GM18526 (cell line): Measurements from ENCODE around the gene SYT1.

ENCODE experiments used
- POLR2A ChIP-seq: IDR thresholded peaks from 3 replicates; pipeline ENCODE4 v1.6.1; 2011; ENCODE audit not compliant: insufficient read length; ENCODE audit errors: extremely low read depth

Gene SYT1

DNA sequence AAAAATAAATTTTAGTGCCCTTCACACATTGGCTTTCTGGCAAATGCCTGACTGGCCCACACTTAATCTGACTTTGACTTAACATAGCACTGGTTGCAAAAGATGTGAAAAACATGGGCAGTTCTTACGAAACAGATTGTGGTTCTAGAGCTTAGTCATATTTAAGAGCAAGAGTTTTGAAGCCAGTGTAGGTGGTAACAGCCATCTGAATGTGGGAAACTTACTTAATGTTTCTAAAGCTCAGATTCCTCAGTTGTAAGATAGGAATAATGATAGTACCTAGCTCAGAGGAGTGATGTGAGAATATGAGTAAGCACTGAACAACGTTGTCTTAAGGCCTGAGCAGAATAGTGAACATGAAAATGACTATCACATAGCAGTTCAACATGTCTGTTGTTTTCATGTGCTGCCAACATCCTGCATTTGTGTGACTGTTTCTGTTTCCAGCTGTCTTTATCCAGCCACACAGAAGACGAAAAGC, 262.7 kb downstream of the SYT1 start:
- no peak for TF ChIP-seq POLR2A

DNA sequence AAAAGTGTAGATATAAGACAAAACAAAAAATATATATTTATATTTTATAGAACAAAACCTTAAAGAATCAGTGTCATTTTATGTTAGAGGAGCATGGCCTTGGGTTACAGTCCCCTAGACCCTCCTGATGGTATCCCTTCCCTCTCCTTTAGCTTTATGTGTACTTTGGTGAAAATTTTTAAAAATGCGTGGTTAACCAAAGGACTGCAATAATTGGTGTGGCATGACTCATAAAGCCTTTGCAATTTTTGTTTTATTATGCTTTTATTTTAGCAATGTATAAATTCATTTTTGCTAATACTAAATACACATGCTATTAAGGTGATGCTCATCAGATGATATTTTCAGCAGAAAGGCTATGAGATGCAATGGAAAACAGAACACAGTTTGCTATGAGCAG, 264.4 kb downstream of the SYT1 start:
- TF ChIP-seq POLR2A = no peak

DNA sequence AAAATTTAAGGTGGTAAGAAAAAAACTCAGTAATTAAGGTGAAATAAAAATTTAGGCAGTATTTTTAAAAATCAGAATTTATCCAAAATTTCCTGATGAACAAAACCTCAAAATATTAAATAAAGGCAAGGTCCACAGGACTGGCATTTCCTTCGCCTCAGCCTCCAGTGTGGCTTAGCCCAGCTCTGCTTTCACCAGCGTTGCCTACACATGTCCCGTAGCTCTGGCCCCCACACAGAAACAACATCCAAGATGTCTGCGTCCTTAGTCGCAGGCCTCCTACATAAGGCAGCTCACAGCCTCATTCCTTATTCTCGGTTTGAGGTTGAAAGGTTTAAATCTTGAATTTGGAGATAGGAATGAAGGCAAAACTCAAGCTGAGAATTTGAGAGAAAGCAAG, 274.3 kb downstream of the SYT1 start:
- TF ChIP-seq POLR2A = no peak

DNA sequence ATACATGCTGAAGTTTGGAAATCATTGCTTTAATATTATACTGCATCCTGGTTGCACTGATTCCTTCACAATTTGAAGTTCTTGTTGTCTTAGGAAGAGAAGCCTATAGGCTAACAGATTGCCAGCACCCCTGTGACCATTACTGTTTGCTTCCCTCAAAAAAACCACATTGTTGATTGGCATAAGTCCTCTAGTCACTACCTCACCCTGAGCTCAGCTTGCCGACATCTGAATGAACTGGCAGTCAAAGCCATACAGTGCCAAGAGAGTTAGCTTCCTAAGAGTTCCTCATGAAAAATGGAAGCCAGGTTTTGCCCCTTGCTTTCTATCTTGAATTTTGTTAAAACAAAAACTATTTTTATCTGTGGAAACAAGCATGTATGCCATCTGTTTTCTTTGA, 276.1 kb downstream of the SYT1 start:
- no peak for TF ChIP-seq POLR2A

DNA sequence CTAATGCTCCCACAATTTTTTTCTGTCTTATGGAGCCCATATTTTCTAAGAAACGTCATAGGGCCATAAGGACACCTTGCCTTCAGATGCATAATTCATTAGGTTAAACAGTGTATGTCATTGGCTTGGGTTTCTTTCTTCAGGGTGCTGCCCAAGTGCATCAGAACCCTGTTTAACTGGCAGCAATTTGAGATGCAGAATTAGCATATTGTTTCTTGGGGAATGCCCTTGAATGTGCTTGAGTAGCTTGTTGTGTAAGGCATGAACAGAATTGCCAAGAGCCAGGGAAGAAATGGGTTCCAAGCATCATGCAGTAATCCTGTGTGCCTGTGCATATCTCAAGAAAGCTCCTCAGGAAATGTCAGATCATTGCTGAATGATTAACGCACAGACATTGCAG, 277.2 kb downstream of the SYT1 start:
- TF ChIP-seq POLR2A = no peak

DNA sequence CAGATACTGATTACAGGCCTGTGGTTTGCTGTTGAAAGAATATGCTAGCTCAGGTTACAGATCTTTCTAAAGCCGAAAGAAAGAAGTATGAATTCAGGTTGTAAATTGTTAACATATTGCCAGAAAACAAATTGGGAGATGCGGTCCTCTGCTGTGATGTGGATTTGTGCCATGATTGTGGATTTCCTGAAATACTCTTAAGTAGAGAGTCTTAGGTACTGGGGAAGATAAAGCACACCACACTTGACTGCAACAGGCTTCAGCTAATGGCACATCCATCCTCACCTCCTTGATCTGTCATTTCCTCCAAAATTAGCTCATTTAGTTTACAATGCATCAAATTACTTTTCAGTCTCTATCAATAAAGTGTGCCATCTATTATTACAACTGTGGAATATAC, 279.2 kb downstream of the SYT1 start:
- no peak for TF ChIP-seq POLR2A

DNA sequence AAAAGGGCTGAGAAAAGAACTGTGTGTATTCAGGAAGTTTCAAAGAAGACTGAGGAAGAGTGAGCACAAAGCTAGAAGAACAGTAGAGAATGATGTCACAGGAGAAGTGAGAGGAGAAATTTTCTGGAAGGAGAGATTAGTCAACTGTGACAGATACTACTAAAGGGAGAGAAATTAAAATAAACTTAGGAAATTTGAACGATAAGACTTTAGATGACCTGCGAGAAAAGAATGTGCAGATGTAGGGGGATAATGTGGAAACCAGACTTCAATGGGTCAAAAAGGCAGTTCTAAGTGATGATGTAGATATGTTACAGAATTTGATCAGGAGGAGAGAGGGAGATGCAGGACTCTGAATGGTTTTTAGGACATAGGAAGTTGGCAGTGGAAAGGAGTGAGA, 287.4 kb downstream of the SYT1 start:
- no peak for TF ChIP-seq POLR2A

DNA sequence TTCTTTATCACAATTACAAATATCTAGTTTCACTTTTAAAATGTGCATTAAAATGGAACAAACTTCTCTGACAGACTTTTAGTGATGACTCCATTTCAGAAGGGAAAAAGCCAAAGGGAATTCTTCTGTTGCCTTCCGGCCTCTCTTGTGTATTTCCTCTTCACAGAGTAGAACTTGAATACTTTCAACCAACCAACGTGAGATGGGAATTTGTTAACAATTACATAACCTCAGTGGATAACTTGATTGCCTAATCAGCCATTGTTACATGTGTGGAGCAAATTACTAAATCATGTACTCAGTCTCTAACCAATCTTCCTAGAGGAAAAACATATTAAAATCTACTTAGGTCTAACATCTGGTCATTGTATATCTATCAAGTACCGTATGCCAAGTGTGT, 291.1 kb downstream of the SYT1 start:
- no peak for TF ChIP-seq POLR2A

DNA sequence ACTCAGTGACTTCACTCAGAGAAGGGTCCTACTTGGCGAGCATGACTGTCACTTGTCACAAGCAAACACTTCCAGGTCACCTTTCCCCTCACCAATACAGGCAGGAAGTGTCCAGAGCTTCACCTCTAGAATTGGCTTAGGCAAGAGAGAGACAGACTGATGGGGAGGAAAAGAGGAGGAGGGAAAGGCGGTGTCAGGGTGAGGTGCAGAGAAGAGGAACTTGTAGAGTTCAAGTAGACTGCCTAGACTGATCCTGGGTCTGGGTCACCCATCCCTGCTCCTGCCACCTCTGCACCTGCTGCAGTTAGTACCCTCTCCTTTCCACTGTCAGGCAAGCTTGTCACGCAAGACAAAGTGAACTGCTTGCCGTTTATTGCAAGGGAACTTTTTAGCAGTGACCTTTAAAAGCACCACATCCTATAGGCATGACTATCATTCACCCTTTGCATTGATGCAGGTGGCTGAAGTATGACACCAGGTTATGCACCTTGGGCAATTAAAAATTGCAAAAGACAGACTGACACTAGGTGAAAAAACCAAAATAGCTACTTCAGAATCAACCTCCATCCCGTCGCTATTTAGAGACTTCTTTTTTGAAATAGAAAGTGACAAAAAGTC, 292.4 kb downstream of the SYT1 start:
- no peak for TF ChIP-seq POLR2A

DNA sequence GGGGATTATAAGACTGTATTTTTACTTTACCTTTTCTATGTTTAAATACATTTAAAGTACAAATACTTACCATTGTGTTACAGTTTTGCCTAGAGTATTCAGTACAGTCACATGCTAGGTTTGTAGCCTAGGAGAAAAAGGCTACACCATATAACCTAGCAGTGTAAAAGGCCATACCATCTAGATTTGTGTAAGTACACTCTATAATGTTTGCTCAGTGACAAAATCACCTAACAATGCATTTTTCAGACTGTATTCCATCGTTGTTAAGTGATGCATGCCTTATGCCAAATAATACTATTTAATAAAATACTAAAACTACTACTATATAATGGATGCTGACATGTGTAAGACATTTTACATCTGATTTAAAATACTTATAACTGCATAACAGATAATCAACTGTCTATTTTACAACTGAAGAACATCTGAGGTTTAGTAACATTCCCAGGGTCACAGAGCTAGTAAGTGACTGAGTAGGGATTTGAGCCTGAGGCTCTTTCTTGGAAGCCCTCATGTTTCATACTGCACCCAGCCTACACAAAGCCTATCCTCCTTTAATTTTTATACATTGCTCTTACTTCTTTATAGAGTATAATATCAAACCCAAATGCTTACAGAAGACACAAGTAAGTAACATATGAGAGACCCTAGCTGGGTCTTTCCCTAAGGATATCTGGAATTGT, 296.8 kb downstream of the SYT1 start:
- TF ChIP-seq POLR2A = no peak

DNA sequence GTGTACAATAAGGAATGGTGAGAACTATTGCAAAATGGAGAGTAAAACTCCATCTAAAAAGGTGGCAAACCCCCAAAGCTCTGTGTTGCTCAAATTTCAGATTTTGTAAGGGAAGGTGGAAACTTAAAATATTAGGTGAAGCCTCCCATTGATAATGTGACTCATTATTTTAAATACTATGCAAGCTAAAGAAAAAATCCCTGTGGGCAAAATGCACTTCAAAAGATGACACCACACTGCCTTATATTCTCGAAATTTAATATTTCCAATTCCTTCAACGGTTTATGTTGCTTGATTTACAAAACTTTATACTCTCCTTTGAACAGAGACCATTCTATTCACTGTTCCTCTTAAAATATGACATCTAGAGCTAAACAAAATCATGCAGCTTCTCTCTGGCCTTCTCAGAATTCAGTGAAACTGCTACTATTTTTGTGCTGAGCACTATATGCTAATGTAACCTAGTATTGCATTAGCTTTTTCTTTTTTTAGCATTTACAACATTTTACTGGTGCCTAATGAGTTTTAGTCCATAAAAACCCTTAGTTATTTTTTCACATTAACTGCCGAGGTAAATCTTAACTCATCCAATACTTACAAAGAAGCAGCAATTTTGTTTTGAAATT, 297.7 kb downstream of the SYT1 start:
- TF ChIP-seq POLR2A = no peak

DNA sequence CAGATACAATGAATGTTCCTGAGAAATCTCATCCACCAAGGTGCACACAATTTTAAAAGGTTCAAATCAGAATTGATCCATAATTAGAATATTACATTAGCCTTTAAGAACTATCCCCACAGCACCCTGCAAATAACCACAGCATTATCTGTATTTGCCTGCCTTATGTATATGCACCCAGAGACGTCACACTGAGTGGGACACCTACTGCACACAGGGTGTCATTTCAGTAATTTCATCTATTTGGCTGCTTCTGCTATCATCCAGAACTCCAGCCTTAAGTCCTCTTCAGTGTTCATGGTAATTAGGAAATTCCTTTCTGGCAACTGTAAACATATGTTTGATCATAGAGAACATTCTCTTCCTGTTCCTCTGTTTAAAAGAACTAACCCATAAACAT, 298.4 kb downstream of the SYT1 start:
- no peak for TF ChIP-seq POLR2A

DNA sequence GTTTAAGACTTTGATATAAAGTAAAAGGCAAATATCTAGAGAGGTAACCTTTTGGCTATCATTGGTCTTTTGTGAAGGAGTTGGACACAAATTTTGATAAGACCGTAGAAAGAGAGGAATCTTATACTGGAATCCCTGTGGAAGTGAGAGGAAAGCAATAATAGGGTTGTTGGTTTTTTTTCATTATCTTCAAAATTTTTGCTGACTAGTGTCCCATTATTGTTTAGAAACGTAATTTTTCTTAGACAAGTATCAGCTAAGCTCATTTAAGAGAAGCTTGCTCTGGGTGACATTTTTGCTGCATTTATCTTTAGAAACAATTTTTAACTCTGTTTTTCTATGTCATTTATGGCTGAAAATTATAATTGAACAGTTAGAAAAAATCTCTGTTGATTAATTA, 300.3 kb downstream of the SYT1 start:
- TF ChIP-seq POLR2A = no peak

DNA sequence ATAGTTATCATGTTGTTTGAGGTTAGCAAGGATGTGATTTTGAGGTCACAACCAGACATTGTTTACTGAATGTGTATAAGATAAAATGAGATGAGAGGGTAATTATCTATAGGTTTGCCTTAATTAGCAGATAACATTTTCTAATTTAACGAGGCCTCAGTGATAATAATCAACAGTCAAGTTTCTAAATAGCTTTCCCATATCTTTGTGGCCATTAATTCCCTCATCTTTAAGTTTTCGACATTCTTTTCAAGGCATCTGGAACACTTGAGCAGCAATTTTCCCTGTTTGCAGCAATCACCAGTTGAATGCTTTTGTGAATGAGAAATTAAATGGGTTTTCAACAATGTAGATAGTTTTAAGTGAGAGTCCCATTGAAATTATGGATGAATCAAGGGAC, 304.1 kb downstream of the SYT1 start:
- no peak for TF ChIP-seq POLR2A

DNA sequence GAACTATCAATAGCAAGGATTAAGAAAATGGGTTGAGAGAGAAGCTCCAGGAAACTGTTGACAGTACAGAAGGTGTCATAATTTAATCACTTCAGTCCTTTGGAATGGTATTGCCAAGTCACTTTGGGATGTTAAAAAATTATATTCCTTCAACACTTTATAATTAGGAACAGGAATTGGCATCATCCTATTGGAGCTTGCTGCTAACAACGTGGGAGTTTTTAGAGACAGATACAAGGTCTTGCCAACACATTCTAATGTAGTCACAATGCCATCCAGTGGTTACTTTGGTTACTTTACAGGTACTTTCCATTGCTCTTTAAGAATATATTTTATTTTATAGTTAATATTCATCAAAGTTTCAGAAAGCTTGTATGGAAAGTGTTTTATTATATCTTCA, 310.1 kb downstream of the SYT1 start:
- TF ChIP-seq POLR2A = no peak

DNA sequence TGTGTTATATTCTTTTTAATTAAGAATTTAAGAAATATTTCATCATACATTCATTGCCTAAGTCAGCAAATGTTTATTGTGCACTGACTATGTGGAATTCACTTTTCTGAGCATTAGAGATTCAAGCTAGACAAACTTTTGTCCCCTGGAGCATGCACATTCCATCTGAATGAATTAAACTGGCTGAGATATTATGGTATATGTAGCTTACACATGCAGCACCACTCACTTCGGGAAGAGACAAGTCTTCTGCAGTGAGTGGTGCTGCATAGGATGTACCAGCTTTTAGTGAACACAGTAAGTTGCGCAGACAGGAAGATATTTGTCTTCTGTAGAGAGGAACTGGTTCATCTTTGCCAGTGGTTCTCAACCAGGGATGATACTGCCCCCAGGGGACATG, 318.4 kb downstream of the SYT1 start:
- no peak for TF ChIP-seq POLR2A
